SU-DHL-6 (cell line): Measurements from ENCODE around the gene PKD1L1.

ENCODE experiments used
- EZH2phosphoT487 ChIP-seq: fragments of 200-600 bp; sonication (generic), shearing (Covaris generic); conservative IDR thresholded peaks from 2 replicates; pipeline ENCODE4 v1.6.1; 2018; ENCODE audit warnings: mild to moderate bottlenecking, antibody characterized with exemption, low read length, moderate library complexity, mixed read lengths
- TF ChIP-seq, protein P1 (sequence below): fragments of 200-600 bp; sonication (generic); IDR thresholded peaks from one replicate; pipeline ENCODE4 v1.5.1; 2017; ENCODE audit warnings: antibody characterized with exemption, mild to moderate bottlenecking, low read length, moderate library complexity; ENCODE audit not compliant: insufficient read depth, poor library complexity, severe bottlenecking

DNA sequence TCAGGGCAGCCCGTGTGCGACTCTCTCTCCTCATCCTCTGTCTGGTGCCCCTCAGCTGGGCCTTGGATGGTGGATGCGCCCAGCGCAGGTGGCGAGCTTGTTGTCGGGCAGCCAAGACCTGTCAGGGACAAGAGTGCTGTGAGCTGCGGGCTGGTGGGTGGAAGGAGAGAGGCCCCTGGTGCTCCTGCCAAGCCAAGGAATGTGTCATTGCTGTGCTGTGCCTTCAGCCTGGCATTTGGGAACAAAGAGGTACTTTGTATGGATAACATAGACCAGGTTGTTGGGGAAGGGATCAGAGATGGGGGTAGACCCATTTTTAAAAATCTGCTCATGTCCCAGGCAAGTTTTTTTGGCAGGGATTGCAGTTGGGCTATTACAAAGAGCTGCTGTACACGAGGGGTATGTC, 120.9 kb downstream of the PKD1L1 start:
- TF ChIP-seq, protein P1, sequence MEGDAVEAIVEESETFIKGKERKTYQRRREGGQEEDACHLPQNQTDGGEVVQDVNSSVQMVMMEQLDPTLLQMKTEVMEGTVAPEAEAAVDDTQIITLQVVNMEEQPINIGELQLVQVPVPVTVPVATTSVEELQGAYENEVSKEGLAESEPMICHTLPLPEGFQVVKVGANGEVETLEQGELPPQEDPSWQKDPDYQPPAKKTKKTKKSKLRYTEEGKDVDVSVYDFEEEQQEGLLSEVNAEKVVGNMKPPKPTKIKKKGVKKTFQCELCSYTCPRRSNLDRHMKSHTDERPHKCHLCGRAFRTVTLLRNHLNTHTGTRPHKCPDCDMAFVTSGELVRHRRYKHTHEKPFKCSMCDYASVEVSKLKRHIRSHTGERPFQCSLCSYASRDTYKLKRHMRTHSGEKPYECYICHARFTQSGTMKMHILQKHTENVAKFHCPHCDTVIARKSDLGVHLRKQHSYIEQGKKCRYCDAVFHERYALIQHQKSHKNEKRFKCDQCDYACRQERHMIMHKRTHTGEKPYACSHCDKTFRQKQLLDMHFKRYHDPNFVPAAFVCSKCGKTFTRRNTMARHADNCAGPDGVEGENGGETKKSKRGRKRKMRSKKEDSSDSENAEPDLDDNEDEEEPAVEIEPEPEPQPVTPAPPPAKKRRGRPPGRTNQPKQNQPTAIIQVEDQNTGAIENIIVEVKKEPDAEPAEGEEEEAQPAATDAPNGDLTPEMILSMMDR, result no peak
- TF ChIP-seq EZH2phosphoT487, result no peak
